Pancreas (tissue), 10 donors: ENCODE measurements around the gene HACE1. TPM values are rescaled to one million over a fixed set of nuclear protein-coding genes. Genes with fewer than 3 reads are reported as not detected.
"Not testable (repeated sequence)": the region's sequence is repeated elsewhere in the genome, so short reads cannot be mapped to it uniquely, and the experiment has no call there.

ENCODE experiments used
- ATAC-seq, 4 donors: fragments of 200-7000 bp; cut with Tn5 transposase; one replicate each; pipeline versions ENCODE4 v1.8.0 to v1.9.1; 2020; ENCODE audit warnings: mild to moderate bottlenecking in 4 of 4, moderate library complexity in 4 of 4
- DNase-seq, 6 donors: peaks; one replicate each; pipeline ENCODE4 v3.0.0-alpha.2; 2020
- FAIRE-seq: peaks from 2 replicates; lab custom pipeline; 2012; peaks lifted over from hg19 to GRCh38; lab: Jason Lieb, UNC
- H3K27ac ChIP-seq, 4 donors: fragments of 200-600 bp; sonication (generic); 1 replicate in 3 of 4; 2 replicates in 1 of 4; pipeline versions ENCODE4 v1.5.0 to v1.8.0; 2020
- H3K27me3 ChIP-seq, 4 donors: fragments of 200-600 bp; one replicate each; pipeline ENCODE4 v1.8.0; 2021
- H3K36me3 ChIP-seq, 3 donors: fragments of 200-600 bp; sonication (generic) in 1 of 3; one replicate each; pipeline versions ENCODE4 v1.5.0 to v1.8.0; 2020 to 2021
- H3K4me1 ChIP-seq, 3 donors: fragments of 200-600 bp; one replicate each; pipeline ENCODE4 v1.8.0; 2021
- H3K4me3 ChIP-seq, 4 donors: fragments of 200-600 bp; sonication (generic) in 2 of 4; one replicate each; pipeline versions ENCODE4 v1.5.0 to v1.8.0; 2020 to 2021
- H3K9me3 ChIP-seq, 4 donors: fragments of 200-600 bp; one replicate each; pipeline ENCODE4 v1.8.0; 2021
- CTCF ChIP-seq, 4 donors: fragments of 200-600 bp; sonication (generic) in 3 of 4; IDR thresholded peaks; one replicate each; pipeline versions ENCODE4 v1.5.0 to v1.8.0; 2021; ENCODE audit warnings: antibody characterized with exemption in 4 of 4
- WGBS, 2 donors: extraction: QIAGEN DNeasy Blood & Tissue Kit; methylation state at CpG; one replicate each; pipeline ENCODE4 v1.1.7; 2013; 5-methylcytosine and 5-hydroxymethylcytosine counted together
- intact Hi-C, 3 donors: fragments of 100-400 bp; cut with DNase I; formaldehyde crosslinking; loops; one replicate each; pipeline versions ENCODE4 v1.11.1 to v1.14.2; 2022
- polyA plus RNA-seq, 2 donors: library from polyadenylated mRNA; stranded (reverse); fragments of 200-250 nt; gene quantifications; one replicate each; pipeline ENCODE4 v1.2.3, GENCODE V29; 2013
- total RNA-seq, 6 donors: library from RNA; stranded (reverse); fragmentation: NEBNext Ultra II Directional in 4 of 6; extraction: Animal tissue kit (Norgen Biotek cat#: 25700) in 4 of 6; gene quantifications; one replicate each; pipeline versions ENCODE4 v1.2.1 to v1.2.4, GENCODE V29; 2021 to 2023
- donor health status: healthy with polysubstance abuse.
- donor health status: DM: no; HTN: no; CAD: no; lungs with moderate emphysema.
- donor health status: DM: no; HTN: no; CAD: no.
- donor health status: control.
- donor health status: control.
- donor health status: Bipolar disorder and iron deficiency.
- donor health status: DM: yes; HTN: yes; CAD: no.
- donor health status: DM: no; HTN: no; CAD: no.
- donor health status: DM: no; HTN: no; CAD: no.
- donor health status: DM: yes; HTN: yes; CAD: no.

Gene HACE1
- total and polyA plus RNA-seq, 8 donors = 2.8 to 8.5 (median 4.1) TPM

DNA sequence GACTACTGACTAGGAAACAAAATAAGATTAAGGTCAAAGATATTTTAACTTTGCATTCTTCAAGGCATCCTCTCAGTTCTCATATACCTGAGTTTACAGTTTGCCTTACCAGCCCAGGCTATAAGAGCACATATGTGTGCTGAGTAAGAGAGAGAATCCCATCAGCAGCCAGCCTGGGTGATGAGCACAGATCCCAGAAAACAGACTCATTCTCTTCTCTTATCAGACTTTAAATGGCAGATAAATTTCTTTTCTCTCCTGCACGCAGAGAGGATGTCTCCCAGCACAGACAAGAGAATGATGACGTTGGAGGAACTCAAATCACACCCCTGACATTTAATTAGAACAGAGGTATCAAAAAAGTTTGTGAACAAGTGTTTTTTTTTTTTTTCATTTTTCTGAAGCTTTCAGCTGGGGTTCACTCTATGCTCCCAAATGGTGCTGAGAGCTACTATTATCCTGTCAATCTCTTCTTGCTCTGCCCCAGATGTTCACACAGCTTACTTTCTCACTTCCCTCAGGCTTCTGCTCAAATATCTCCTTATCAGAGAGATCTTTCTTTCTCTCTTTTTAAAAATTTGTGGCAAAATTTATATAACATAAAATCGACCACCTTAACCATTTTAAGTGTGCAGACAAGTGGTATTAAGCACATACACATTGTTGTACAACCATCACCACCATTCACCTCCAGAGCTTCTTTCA lies 22.4 kb upstream of the HACE1 start:
- 36 to 40% methylated on average over 3 of the region's 3 CpGs for WGBS, 2 donors
- ATAC-seq (no peak), FAIRE-seq (no peak), DNase-seq (no peak)
- no peak for TF ChIP-seq CTCF (IDR thresholded peaks at IDR 0.05)
- no peaks in the 10 kb centered on the region for H3K36me3 ChIP-seq
- H3K9me3 ChIP-seq = no peaks in the 10 kb centered on the region
- no peaks in the 10 kb centered on the region for H3K4me1 ChIP-seq
- H3K27me3 ChIP-seq = no peaks in the 10 kb centered on the region
- intact Hi-C loops = no loop called here
- H3K27ac ChIP-seq = no peak overlapping the region
- no peak overlapping the region for H3K4me3 ChIP-seq

GRCh38 chr6:104862456-104862855 lies 2.7 kb upstream of the HACE1 start:
- H3K4me3 ChIP-seq = no peak overlapping the region
- no peak for FAIRE-seq
- no peak for TF ChIP-seq CTCF (IDR thresholded peaks at IDR 0.05)
- 80 to 84% methylated on average over 3 of the region's 3 CpGs for WGBS, 2 donors
- intact Hi-C loops = no loop called here
- H3K27ac ChIP-seq = no peak overlapping the region
- no peak for ATAC-seq
- no peaks in the 10 kb centered on the region for H3K9me3 ChIP-seq
- H3K36me3 ChIP-seq = no peaks in the 10 kb centered on the region
- H3K27me3 ChIP-seq = no peaks in the 10 kb centered on the region
- no peak for DNase-seq
- peaks cover 0 to 9% (median 4%) of the 10 kb centered on the region in 3 donors for H3K4me1 ChIP-seq

DNA sequence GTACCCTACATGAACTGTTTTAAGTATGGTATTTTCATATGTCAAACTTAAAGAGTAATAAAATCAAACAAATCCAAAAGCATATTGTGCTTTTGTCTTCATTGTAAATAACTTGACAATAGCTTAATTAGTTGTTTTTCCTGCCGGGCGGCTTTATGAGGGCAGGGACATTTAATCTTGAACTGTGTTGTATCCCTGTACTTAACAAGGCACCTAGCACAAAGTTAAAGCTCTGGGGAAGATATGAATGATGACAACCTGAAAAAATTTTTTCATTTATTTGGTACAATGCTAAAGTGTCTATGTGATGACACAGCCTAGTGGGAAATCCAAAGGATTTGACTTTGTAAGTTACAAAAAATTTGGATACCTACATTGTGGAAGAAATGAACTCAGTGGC lies 502 bp upstream of the HACE1 start:
- Histone ChIP-seq H3K4me3 (peak overlapping the region; percentile 68 to 99 (median 78)), H3K9me3 (no peaks in the 10 kb centered on the region)

DNA sequence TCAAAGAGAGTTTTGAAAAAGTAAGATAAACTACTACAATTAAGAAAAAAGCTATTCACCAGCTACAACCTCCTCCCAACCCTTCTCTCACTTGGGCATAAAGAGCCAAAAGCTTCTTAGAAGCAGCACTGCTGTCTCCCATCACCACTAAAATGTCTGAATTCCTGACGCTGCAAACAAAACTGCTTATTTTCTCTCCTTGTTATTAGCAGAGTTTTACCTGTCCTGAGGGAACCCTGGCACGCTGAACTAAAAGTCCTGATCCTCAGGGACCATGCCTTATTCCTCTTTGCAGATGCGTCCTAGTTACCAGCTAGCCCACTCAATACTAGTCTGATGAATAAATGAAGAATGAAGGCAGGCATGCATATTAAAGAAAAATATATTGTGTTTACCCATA lies 1.1 kb downstream of the HACE1 start:
- ATAC-seq = no peak
- H3K27ac ChIP-seq = no peak overlapping the region
- no peaks in the 10 kb centered on the region for H3K36me3 ChIP-seq
- no peaks in the 10 kb centered on the region for H3K27me3 ChIP-seq
- intact Hi-C loops = no loop called here
- 8 to 14% methylated on average over 3 of the region's 3 CpGs for WGBS, 2 donors
- TF ChIP-seq CTCF (IDR thresholded peaks at IDR 0.05) = no peak
- FAIRE-seq = no peak
- H3K9me3 ChIP-seq = no peaks in the 10 kb centered on the region
- peaks cover 0 to 9% (median 4%) of the 10 kb centered on the region in 3 donors for H3K4me1 ChIP-seq
- no peak for DNase-seq
- peak overlapping the region in 3 of 4 donors; percentile 72 to 99 (median 85) for H3K4me3 ChIP-seq

More for the DNA sequence above, 502 bp upstream of the HACE1 start:
- DNase-seq (no peak), ATAC-seq (no peak), FAIRE-seq (no peak)
- TF ChIP-seq CTCF (IDR thresholded peaks at IDR 0.05) = no peak
- H3K36me3 ChIP-seq = no peaks in the 10 kb centered on the region
- peak overlapping the region in 2 of 4 donors; percentile 22 to 34 for H3K27ac ChIP-seq
- intact Hi-C loops = no loop called here
- H3K4me1 ChIP-seq = peaks cover 0 to 9% (median 4%) of the 10 kb centered on the region in 3 donors
- WGBS, 2 donors = 43 to 59% methylated on average over 2 of the region's 2 CpGs
- H3K27me3 ChIP-seq = no peaks in the 10 kb centered on the region

DNA sequence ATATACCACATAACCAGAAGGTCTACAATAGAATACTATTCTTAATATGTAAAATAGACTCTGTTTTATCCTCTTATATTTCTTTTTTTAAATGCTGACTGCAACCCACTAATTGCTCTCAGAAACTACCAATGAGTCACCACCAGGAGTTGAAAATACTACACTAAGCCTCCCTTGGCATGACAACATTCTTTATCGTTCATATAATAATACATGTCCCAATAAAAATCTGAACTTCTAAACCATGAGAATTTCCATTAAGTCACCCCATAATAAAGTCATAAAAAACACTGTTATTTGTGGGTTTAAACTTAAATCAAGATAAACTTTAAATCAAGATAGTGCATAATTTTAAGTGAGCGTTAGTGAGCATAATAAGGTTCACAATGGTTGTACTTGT lies 4.2 kb downstream of the HACE1 start:
- no peaks in the 10 kb centered on the region for H3K27me3 ChIP-seq
- no peak overlapping the region for H3K4me3 ChIP-seq
- TF ChIP-seq CTCF (IDR thresholded peaks at IDR 0.05) = no peak
- H3K4me1 ChIP-seq = peaks cover 0 to 9% (median 4%) of the 10 kb centered on the region in 3 donors
- intact Hi-C loops = no loop called here
- FAIRE-seq (no peak), DNase-seq (no peak), ATAC-seq (no peak)
- no peaks in the 10 kb centered on the region for H3K36me3 ChIP-seq
- WGBS, 2 donors = 87 to 92% methylated on average over 2 of the region's 2 CpGs
- H3K27ac ChIP-seq = no peak overlapping the region
- no peaks in the 10 kb centered on the region for H3K9me3 ChIP-seq

- H3K4me3 ChIP-seq, H3K27me3 ChIP-seq, H3K4me1 ChIP-seq, H3K36me3 ChIP-seq, DNase-seq, FAIRE-seq, H3K27ac ChIP-seq, H3K9me3 ChIP-seq, ATAC-seq, intact Hi-C loops: not testable (repeated sequence)
- WGBS, 2 donors = 84 to 91% methylated on average over 8 of the region's 8 CpGs
Observed at GRCh38 chr6:104847721-104848120, 12.0 kb downstream of the HACE1 start.
